Measurements from ENCODE around the gene ZBED6. TPM values are rescaled to one million over a fixed set of nuclear protein-coding genes. Genes with fewer than 3 reads are reported as not detected.
"Not testable (repeated sequence)": the region's sequence is repeated elsewhere in the genome, so short reads cannot be mapped to it uniquely, and the experiment has no call there.

The ZBED6 gene
- total RNA-seq, 1 donor from 2014 or later: 10.6 TPM

DNA sequence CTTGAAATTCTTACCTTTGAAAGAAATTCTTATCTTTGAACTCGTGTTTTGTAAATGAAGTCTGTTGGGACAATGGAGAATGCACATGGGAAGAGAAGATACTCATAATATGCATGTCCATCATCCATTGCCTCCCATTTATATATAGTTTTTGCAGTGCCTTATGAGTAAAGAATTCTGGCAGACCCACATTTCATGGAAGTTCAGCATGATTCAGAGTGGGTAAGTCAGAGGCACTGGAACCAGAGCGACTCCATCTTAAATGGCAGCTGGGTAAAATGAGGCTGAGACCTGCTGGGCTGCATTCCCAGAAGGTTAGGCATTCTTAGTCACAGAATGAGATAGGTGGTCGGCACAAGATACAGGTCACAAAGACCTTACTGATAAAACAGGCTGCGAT is 16.6 kb upstream of the ZBED6 start:
- DNase-seq (ENCODE audit: low read depth, low spot score): no peak

DNA sequence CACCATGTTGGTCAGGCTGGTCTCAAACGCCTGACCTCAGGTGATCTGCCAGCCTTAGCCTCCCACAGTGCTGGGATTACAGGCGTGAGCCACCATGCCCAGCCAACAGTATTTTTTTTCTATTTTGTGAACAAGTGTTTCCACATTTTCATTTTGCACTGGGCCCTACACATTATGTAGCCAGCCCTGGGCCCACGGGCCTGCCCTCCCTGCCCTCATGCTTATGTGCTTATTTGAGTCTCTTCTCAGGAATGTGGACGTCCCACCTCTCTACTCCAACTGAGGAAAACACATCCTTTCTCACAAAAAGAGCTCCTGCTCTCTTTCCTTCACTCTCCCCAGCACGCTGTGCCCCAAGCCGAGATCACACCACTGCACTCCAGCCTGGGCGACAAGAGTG is 13.5 kb upstream of the ZBED6 start:
- DNase-seq (ENCODE audit: low read depth, low spot score): no peak

DNA sequence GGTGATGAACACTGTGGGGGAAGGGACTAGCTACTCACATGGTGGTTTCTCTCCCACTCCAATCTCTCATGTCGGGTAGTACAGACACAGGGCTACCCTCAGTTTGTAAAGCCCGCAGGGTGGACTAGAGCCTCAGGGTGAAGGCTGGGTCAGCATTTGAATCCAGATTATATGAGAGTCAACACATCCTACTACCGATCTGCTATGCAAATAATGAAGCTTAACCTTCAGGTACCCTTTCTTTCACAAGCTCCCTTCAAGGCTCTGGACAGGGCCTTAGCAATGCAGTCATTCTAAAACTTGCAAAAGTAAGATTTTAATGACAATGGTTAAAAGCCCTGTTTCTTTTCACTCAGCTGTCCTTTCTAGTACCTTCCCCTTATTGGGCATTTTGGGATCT is 5.5 kb upstream of the ZBED6 start:
- no peak for DNase-seq (ENCODE audit: low read depth, low spot score)

DNA sequence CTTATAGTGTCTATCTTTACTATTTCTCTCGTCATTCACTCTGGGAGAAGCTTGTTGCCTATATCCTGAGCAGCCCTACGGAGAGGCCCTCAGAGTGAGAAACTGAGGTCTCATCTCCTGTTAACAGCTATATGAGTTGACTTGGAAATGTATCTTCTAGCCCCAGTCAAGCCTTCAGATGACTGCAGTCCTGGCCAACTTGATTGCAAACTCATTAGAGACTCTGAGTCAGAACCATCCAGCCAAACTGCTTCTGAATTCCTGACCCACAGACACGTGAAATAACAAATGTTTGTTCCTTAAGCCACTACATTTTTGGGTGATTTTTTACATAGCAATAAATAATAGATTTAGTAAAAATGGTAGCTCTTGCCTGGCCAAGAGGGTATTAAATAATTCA is 3.9 kb upstream of the ZBED6 start:
- DNase-seq (ENCODE audit: low read depth, low spot score): no peak

DNA sequence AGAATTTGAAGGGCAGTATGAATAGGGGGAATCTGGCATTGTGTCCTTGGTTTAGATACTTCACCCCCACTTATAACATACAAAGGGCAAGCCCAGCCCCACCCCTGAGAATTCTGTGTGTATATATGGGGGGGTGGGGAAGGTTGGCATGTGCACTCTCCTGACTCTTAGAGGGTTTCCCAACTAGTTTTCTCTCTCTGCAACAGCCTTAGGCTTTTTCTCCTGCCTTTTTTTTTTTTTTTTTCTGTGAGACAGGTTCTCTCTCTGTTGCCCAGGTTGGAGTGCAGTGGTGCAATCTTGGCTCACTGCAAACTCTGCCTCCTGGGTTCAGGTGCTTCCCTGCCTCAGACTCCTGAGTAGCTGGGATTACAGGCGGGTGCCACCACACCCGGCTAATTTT is 2.9 kb upstream of the ZBED6 start:
- DNase-seq (ENCODE audit: low read depth, low spot score): no peak

DNA sequence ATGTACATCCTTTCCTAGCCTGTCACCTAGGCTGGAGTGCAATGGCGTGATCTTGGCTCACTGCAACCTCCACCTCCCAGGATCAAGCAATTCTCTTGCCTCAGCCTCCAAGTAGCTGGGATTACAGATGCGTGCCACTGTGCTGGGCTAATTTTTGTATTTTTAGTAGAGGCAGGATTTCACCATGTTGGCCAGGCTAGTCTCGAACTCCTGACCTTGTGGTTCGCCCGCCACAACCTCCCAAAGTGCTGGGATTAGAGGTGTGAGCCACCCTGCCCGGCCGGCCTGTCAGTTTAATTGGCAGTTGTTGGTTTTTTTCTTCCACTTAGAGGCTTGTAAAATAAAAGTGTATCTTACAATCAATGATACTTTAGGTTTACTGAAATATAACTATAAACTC is 1.9 kb upstream of the ZBED6 start:
- DNase-seq (ENCODE audit: low read depth, low spot score): not testable (repeated sequence)

DNA sequence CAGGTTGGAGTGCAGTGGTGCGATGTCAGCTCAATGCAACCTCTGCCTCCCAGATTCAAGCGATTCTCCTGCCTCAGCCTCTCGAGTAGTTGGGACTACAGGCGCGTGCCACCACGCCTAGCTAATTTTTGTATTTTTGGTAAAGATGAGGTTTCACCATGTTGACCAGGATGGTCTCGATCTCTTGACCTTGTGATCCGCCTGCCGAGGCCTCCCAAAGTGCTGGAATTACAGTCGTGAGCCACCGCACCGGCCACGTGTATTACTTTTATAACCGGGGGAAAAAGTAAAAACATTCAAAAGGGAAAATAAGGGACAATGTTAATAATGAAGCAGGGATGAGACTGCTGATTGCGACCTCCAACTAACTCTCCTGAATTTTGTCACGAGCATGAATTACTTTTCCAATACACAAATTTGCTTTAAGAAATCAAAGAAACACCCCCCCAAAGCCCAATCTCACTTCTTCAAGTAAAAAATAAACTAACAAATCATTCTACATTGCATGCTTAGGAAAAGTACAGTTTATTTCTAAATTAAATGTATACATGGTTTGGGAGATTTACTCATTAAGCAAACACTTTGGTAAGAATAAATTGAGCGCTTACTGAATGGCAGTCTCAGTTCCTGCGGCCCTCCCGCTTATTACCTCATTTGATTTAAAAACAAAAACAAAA is 521 bp upstream of the ZBED6 start:
- no peak for DNase-seq (ENCODE audit: low read depth, low spot score)

DNA sequence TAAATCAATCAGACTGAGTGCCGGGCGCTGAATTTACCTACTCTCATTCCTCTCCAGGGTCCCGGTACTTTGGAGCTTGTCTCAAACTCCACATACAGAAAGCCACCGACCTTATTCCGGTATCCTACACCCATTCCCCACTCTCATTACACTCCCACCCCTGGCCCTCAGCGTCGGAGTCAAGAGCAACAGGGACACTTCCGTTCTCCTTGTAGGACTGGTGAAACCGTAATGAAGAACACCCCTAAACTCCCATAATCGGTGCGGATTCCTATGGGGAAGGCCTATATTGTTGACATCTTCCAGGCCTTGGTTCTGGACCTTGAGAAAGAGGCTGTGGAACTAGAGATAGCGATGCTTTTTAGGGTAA is 798 bp downstream of the ZBED6 start:
- no peak for DNase-seq (ENCODE audit: low read depth, low spot score)

DNA sequence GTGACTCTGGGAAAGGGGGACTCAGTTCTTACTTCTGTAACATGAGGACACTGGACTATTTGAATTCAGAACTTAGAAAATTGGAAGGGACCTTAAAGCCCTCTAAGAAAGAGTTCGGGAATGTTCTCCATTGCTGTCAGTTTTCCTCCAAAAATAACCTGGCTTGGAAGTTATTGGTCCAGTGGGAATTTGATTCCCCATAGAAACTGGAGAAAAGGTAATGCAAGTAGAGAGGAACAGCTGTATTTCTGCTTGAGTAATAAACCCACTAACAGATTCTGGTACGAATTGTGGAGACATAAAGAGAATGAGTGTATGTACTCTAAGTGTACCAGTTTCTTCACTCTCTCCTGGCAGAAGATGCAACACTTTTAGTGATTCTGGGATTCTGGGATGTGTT is 1.8 kb downstream of the ZBED6 start:
- no peak for DNase-seq (ENCODE audit: low read depth, low spot score)

DNA sequence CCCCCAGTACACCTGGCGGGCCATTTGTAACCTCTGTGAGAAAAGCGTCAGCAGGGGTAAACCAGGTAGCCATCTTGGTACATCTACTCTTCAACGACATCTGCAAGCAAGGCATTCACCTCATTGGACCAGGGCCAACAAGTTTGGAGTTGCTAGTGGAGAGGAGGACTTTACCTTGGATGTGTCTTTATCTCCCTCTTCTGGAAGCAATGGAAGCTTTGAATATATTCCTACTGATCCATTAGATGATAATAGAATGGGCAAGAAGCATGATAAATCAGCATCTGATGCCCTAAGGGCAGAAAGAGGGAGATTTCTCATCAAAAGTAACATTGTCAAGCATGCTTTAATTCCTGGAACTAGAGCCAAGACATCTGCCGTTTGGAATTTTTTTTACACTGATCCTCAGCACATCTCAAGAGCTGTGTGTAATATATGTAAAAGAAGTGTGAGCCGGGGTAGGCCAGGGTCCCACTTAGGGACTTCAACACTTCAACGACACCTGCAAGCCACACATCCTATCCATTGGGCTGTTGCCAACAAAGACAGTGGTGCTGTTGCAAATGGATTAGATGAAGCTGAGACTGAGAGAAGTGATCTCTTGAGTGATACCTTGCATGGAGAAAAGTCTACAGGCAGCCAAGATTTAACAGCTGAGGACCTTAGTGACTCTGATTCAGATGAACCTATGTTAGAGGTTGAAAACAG is 2.7 kb downstream of the ZBED6 start:
- no peak for DNase-seq (ENCODE audit: low read depth, low spot score)

DNA sequence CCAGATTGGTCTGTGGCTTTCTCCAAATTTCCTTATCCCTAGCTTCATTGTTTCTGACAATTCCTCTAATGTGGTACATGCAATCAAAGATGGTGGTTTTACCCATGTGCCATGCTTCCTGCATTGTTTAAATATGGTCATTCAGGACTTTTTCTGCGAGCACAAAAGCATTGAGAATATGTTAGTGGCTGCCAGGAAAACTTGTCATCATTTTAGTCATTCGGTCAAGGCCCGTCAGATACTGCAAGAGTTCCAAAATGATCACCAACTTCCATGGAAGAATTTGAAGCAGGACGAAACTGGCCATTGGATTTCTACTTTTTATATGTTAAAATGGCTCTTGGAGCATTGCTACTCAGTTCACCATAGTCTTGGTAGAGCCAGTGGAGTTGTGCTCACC is 3.7 kb downstream of the ZBED6 start:
- DNase-seq (ENCODE audit: low read depth, low spot score): no peak

DNA sequence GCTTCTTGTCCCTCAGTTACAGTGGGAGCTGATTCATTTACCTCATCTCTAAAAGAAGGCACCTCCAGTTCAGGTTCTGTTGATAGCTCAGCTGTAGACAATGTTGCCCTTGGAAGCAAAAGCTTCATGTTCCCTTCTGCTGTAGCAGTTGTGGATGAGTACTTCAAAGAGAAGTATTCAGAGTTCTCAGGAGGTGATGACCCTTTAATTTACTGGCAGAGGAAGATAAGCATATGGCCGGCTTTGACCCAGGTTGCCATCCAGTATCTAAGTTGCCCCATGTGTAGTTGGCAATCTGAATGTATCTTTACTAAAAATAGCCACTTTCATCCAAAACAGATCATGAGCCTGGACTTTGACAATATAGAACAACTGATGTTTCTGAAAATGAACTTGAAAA is 4.5 kb downstream of the ZBED6 start:
- DNase-seq (ENCODE audit: low read depth, low spot score): no peak

DNA sequence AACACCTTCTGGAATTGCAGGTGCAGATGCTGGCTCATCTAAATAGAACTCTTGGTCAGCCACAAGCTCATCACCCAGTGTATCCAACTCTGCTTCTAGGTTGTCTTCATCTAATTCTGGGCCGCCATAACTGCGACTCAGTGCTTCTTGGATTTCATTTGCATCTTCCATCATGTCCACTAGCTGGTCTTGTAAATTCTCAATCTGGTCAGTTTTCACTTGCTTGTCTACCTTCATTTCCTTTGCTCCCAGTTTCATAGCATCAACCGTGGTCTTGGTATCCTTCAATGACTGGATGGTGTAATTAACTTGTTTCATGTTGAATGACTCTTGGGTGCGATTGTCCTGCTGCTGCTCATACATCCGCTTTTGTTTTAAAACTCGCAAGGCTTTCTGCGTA is 10.3 kb downstream of the ZBED6 start:
- no peak for DNase-seq (ENCODE audit: low read depth, low spot score)

DNA sequence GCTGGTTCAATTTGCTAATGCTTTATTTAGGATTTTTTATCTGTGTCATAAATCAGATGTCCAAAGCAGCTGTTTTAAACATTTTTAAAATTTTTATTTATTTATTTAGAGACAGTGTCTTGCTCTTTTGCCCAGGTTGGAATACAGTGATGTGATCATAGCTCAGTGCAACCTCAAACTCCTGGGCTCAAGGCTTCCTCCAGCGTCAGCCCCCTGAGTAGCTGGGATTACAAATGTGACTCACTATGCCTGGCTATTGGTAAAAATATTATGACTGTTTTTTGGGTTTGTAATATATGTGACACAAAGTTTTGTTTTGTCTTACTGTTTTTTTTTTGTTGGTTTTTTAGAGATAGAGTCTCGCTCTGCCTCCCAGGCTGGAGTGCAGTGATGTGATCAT is 11.8 kb downstream of the ZBED6 start:
- DNase-seq (ENCODE audit: low read depth, low spot score): no peak

DNA sequence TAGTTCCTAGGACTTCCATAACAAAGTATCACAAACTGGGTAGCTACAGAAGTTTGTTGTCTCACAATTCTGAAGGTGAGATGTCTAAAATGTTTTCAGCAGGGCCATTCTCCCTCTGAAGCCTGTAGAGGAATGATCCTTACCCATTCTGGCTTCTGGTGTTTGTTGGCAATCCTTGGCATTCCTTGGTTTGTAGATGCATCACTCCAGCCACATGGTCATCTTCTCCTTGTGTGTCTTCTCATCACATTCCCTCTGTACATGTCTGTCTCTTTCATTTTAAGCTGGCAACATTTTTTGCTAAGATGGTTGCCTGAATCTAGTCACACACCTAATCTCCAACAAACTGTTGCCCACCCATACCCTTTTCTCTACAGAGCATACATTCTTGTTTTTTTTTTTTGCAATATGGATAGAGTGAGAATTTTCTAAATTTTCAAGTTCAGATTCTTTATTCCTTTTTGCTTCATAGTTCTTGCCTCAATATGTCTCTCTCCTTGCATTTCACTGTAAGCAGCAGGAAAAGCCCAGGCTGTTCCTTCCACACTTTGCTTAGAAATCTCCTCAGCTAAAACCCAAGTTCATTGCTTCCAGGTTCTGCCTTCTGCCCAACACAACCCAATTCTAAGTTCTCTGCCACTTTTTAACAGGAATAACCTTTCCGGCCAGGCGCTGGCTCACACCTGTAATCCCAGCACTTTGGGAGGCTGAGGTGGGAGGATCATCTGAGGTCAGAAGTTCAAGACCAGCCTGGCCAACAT is 18.3 kb downstream of the ZBED6 start:
- DNase-seq (ENCODE audit: low read depth, low spot score): no peak

DNA sequence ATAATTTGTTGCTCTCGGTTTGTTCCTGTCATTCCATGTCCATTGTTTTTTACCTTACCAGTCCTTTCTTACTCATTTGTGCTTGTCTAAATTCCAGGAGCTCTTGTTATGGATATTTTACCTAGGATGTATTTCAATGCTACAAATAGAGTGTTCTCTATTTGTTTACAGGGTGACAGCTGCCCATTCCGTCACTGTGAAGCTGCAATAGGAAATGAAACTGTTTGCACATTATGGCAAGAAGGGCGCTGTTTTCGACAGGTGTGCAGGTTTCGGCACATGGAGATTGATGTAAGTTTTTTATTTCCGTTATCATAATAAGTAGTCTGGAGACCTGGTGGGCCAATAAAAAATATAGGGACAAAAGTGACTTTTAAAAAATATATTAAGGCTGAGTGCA is 23.0 kb downstream of the ZBED6 start:
- no peak for DNase-seq (ENCODE audit: low read depth, low spot score)

DNA sequence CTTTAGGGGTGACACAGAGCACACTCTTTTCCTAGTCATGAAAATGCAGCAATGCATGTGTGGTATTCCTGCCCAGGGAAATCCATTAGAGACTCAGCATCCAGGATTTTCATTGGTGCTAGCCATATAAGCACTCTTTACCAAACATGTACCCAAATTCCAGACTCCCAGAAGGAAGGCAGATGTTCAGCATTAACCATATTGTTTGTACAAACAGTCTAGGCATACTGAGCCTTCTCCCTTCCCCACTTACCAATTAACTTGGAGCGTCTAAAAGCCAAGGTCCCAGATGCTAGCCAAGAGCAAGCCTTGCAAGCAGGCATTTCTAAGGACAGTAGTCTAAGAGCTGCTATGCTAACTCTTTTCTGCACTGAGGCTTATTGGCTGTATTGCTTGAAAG is 27.9 kb downstream of the ZBED6 start:
- no peak for DNase-seq (ENCODE audit: low read depth, low spot score)

DNA sequence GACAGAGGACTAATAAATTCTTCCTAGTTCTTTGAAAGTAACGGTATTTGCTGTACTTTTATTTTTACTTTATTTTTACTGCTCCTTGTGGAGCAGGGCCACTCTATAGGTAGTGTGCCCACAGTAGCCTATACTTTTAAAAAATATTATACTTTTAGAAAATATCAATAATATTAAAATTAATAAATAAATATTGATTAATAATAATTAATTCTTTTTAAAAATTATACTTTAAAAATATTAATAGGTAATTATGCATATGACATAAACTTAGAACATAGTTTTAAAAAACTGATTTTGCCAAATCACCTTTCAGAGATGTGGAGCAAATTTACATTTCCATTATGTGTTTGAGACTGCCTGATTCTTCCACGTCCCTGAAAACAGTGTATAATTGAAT is 30.8 kb downstream of the ZBED6 start:
- DNase-seq (ENCODE audit: low read depth, low spot score): no peak

DNA sequence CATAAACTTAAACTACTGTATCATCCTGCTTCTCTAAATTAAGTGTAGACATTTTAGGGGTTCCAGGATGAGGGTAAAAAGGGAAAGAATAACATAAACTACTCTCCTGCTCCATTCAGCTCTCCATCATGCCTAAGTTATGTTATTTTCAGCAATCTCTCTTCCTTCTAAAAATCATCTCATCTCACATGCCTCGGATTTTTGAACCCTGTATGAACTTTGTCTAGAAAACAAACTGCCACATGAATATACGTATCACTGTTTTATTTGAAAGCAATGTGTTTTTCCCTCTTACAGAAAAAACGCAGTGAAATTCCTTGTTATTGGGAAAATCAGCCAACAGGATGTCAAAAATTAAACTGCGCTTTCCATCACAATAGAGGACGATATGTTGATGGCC is 32.6 kb downstream of the ZBED6 start:
- no peak for DNase-seq (ENCODE audit: low read depth, low spot score)

DNA sequence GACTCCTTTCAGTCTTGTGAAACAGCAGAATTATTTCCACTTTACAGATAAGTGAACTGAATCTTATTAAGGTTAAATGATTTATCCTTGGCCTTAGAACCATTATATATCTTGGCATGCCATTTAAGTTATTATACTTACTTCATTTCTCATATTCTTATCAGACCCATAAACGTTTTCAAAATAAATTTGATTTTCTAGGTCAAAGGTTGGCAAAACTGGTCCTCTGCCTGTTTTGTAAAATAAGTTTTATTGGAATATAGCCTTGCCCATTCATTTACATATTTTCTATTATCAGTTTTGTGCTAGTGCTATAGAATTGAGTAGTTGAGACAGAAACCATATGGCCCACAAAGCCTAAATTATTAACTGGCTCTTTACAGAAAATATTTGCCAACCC is 33.1 kb downstream of the ZBED6 start:
- DNase-seq (ENCODE audit: low read depth, low spot score): no peak

DNA sequence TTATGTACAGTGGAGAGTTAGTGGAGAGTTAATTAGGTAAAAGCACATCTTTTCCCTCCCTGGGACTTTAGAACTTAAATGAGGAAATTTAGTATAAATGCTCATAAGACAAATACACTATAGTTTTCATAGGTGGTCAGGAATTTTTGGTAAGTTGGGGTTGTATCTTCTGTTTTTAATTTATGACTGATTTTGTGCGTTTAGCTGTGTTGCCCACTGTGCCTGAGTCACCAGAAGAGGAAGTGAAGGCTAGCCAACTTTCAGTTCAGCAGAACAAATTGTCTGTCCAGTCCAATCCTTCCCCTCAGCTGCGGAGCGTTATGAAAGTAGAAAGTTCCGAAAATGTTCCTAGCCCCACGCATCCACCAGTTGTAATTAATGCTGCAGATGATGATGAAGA is 33.8 kb downstream of the ZBED6 start:
- not testable (repeated sequence) for DNase-seq (ENCODE audit: low read depth, low spot score)

DNA sequence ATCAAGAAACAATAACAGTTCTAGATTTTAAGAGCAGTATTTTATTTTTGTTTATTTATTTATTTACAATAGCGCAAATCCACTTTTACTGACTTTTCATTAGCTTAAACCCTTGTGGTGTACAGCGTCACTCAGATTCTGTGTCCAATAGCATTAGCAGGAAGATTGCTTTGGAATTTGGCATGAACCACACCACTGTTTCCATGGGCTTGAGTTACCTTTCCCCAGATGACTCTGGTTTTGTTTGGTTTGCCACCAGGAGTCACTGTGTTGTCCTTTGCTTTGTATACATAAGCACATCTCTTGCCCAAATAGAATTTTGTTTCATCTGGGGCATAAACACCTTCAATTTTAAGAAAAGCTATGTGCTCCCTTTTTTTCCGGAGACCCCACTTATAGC is 40.1 kb downstream of the ZBED6 start:
- no peak for DNase-seq (ENCODE audit: low read depth, low spot score)

DNA sequence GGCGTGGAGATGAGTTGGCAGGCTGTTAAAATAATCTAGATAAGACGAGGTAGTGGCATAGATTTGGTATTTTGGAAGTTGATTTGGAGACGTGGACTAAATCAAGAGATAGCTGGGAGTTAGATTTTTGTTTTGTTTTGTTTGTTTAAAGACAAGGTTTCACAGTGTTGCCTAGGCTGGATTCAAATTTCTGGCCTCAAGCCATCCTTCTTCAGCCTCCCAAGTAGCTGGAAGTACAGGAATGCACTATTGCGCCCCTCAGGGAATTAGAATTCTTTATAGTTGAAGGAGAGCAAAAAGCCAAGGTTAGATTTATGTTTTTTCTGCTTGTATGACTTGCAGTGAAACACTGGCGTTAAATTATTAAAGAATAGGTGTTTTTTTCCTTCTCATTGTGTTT is 43.7 kb downstream of the ZBED6 start:
- no peak for DNase-seq (ENCODE audit: low read depth, low spot score)
